OCI-LY1 (cell line): ENCODE measurements around the gene GSTT4.

Experiments
- H2AFZ ChIP-seq: fragments of 200-600 bp; sonication (generic), shearing (Covaris generic); 2 replicates; pipeline ENCODE4 v1.6.0; 2014; ENCODE audit warnings: antibody characterized with exemption, mild to moderate bottlenecking, low read length
- H3F3A ChIP-seq: fragments of 200-600 bp; sonication (generic), shearing (Covaris generic); 2 replicates; pipeline ENCODE4 v1.6.0; 2014; ENCODE audit warnings: mild to moderate bottlenecking, antibody characterized with exemption, low read length, moderate library complexity; ENCODE audit not compliant: insufficient read depth
- H3K27ac ChIP-seq: fragments of 200-600 bp; sonication (generic); 2 replicates; pipeline ENCODE4 v1.5.1; 2014; ENCODE audit warnings: low read length, mixed run types, mild to moderate bottlenecking, low read depth; ENCODE audit not compliant: poor library complexity, severe bottlenecking
- H3K27me3 ChIP-seq: fragments of 200-600 bp; sonication (generic); 2 replicates; pipeline ENCODE4 v1.6.0; 2014; ENCODE audit warnings: antibody characterized with exemption, mild to moderate bottlenecking, low read length, moderate library complexity; ENCODE audit not compliant: insufficient read depth
- H3K36me3 ChIP-seq: fragments of 200-600 bp; sonication (generic); 2 replicates; pipeline ENCODE4 v1.6.1; 2014; ENCODE audit warnings: mild to moderate bottlenecking, antibody characterized with exemption, low read length, moderate library complexity, mixed read lengths; ENCODE audit not compliant: insufficient read depth
- H3K4me1 ChIP-seq: fragments of 200-600 bp; sonication (generic); 2 replicates; pipeline ENCODE4 v1.5.1; 2014; ENCODE audit warnings: mild to moderate bottlenecking, low read length, moderate library complexity; ENCODE audit not compliant: insufficient read depth, severe bottlenecking
- H3K4me2 ChIP-seq: fragments of 200-600 bp; sonication (generic), shearing (Covaris generic); 2 replicates; pipeline ENCODE4 v1.6.1; 2014; ENCODE audit warnings: low read length
- H3K4me3 ChIP-seq: fragments of 200-600 bp; sonication (generic); 2 replicates; pipeline ENCODE4 v1.5.1; 2014; ENCODE audit warnings: low read length, low read depth, mild to moderate bottlenecking, mixed read lengths; ENCODE audit not compliant: poor library complexity, severe bottlenecking
- H3K79me2 ChIP-seq: fragments of 200-600 bp; shearing (Covaris generic); 2 replicates; pipeline ENCODE4 v1.6.1; 2016; ENCODE audit warnings: mixed run types, low read length, mixed read lengths; ENCODE audit not compliant: insufficient read depth
- H3K9ac ChIP-seq: fragments of 200-600 bp; sonication (generic), shearing (Covaris generic); 2 replicates; pipeline ENCODE4 v1.6.1; 2014; ENCODE audit warnings: mild to moderate bottlenecking, low read length, mixed read lengths
- H3K9me2 ChIP-seq: fragments of 200-600 bp; sonication (generic), shearing (Covaris generic); 2 replicates; pipeline ENCODE4 v1.6.1; 2014; ENCODE audit warnings: low read depth, mild to moderate bottlenecking, low read length, mixed read lengths
- H3K9me3 ChIP-seq: fragments of 200-600 bp; shearing (Covaris generic); 2 replicates; pipeline ENCODE4 v1.6.1; 2014; ENCODE audit warnings: low read length, mixed read lengths
- H4K20me1 ChIP-seq: fragments of 200-600 bp; sonication (generic), shearing (Covaris generic); 2 replicates; pipeline ENCODE4 v1.6.0; 2016; ENCODE audit warnings: mild to moderate bottlenecking, low read length; ENCODE audit not compliant: insufficient read depth
- EZH2 ChIP-seq: fragments of 200-600 bp; sonication (generic), shearing (Covaris generic); IDR thresholded peaks from 2 replicates; pipeline ENCODE4 v1.8.0; 2017; ENCODE audit warnings: borderline replicate concordance, mixed run types, mild to moderate bottlenecking, antibody characterized with exemption, low read length, moderate library complexity, mixed read lengths
- TF ChIP-seq, protein P1 (sequence below): fragments of 200-600 bp; sonication (generic), shearing (Covaris generic); IDR thresholded peaks from 2 replicates; pipeline ENCODE4 v1.5.1; 2017; ENCODE audit warnings: mild to moderate bottlenecking, antibody characterized with exemption, low read length, moderate library complexity, mixed read lengths

The GSTT4 gene

DNA sequence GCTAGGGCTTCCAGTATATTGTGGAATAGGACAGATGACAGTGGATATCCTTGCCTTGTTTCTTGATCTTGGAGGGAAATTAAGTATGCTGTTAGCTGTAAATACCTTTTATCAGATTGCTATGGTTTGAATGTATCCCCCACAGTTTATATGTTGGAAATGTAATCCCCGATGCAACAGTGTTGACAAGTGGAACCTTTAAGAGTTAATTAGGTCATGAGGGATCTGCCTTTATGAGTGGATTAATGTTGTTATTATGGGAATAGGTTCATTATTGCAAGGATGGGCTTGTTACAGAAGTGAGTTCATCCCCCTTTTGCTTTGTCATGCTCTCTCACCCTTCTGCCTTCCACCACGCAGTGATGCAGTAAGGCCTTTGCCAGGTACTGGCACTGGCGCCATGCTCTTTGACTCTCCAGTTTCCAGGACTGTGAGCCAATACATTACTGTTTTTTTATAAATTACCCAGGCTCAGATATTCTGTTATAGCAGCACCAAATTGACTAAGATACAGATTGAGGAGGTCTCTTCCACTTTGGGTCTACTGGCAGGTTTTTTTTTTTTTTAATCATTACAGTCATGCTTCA is 22.2 kb upstream of the GSTT4 start:
- Histone ChIP-seq H3K4me2 (no peak overlapping the region; the same call in 1 of the 2 replicates), H3F3A (no peaks in the 10 kb centered on the region), H3K9me2 (no peaks in the 10 kb centered on the region), H3K9ac (no peak overlapping the region), H3K4me3 (no peak overlapping the region), H3K27me3 (no peaks in the 10 kb centered on the region), H3K9me3 (no peaks in the 10 kb centered on the region; the same call in 1 of the 2 replicates), H3K4me1 (peaks cover 31% of the 10 kb centered on the region), H2AFZ (no peak overlapping the region), H3K27ac (no peak overlapping the region), H3K36me3 (peaks cover 16% of the 10 kb centered on the region; the same call in 1 of the 2 replicates), H4K20me1 (no peaks in the 10 kb centered on the region), H3K79me2 (peaks cover 4% of the 10 kb centered on the region; the same call in 1 of the 2 replicates)
- no peak for TF ChIP-seq EZH2
- TF ChIP-seq, protein P1, sequence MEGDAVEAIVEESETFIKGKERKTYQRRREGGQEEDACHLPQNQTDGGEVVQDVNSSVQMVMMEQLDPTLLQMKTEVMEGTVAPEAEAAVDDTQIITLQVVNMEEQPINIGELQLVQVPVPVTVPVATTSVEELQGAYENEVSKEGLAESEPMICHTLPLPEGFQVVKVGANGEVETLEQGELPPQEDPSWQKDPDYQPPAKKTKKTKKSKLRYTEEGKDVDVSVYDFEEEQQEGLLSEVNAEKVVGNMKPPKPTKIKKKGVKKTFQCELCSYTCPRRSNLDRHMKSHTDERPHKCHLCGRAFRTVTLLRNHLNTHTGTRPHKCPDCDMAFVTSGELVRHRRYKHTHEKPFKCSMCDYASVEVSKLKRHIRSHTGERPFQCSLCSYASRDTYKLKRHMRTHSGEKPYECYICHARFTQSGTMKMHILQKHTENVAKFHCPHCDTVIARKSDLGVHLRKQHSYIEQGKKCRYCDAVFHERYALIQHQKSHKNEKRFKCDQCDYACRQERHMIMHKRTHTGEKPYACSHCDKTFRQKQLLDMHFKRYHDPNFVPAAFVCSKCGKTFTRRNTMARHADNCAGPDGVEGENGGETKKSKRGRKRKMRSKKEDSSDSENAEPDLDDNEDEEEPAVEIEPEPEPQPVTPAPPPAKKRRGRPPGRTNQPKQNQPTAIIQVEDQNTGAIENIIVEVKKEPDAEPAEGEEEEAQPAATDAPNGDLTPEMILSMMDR: no peak

DNA sequence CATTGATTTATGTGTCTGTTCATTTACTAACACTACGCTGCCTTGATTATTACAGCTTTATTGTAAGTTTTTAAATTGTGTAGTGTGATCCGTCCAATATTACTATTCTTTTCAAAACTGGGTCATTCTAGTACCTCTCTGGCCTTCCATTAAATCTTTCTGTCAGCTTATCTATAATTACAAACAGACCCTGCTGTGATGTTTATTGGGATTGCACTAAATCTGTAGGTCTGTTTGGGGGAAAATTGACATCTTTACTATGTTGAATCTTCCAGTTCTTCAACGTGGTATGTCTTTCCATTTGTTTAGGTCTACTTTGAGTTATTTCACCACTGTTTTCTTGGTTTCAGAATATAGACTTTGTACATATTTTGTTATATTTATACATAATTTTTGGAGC is 21.5 kb upstream of the GSTT4 start:
- no peak overlapping the region for H3K9ac ChIP-seq
- no peak overlapping the region for H3K4me3 ChIP-seq
- H3K9me3 ChIP-seq: no peaks in the 10 kb centered on the region; the same call in 1 of the 2 replicates
- no peak overlapping the region for H3K4me2 ChIP-seq
- H2AFZ ChIP-seq: no peak overlapping the region
- H3F3A ChIP-seq: no peaks in the 10 kb centered on the region
- peaks cover 4% of the 10 kb centered on the region; the same call in 1 of the 2 replicates for H3K79me2 ChIP-seq
- peaks cover 16% of the 10 kb centered on the region; the same call in 1 of the 2 replicates for H3K36me3 ChIP-seq
- H3K9me2 ChIP-seq: no peaks in the 10 kb centered on the region
- H3K4me1 ChIP-seq: peaks cover 31% of the 10 kb centered on the region
- no peaks in the 10 kb centered on the region for H4K20me1 ChIP-seq
- no peaks in the 10 kb centered on the region for H3K27me3 ChIP-seq
- TF ChIP-seq, protein P1: no peak
- no peak for TF ChIP-seq EZH2
- no peak overlapping the region for H3K27ac ChIP-seq

DNA sequence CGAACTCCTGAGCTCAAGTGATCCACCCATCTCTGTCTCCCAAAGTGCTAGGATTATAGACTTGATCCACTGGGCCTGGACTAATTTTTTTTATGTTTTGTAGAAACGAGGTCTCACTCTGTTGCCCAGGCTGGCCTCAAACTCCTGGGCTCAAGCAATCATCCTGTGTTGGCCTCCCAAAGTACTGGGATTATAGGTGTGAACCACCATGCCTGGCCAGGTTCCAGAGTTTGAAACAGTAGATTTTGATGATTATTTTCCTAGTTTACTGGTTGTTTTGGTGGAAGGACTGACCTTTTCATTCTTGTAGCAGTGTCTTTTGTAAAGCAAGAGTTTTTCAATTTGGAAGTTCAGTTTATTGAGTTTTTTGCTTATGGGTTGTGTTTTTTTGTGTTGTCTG is 20.8 kb upstream of the GSTT4 start:
- no peaks in the 10 kb centered on the region for H3K27me3 ChIP-seq
- no peak for TF ChIP-seq EZH2
- TF ChIP-seq, protein P1: no peak
- peaks cover 31% of the 10 kb centered on the region for H3K4me1 ChIP-seq
- H3K9me2 ChIP-seq: no peaks in the 10 kb centered on the region
- H3F3A ChIP-seq: no peaks in the 10 kb centered on the region
- H3K9me3 ChIP-seq: no peaks in the 10 kb centered on the region; the same call in 1 of the 2 replicates
- H3K4me3 ChIP-seq: no peak overlapping the region
- no peaks in the 10 kb centered on the region for H4K20me1 ChIP-seq
- no peak overlapping the region for H3K9ac ChIP-seq
- no peak overlapping the region for H3K27ac ChIP-seq
- no peak overlapping the region for H3K4me2 ChIP-seq
- peaks cover 4% of the 10 kb centered on the region; the same call in 1 of the 2 replicates for H3K79me2 ChIP-seq
- H2AFZ ChIP-seq: no peak overlapping the region
- H3K36me3 ChIP-seq: peaks cover 14% of the 10 kb centered on the region; the same call in 1 of the 2 replicates
